Measurements from ENCODE around the gene PERM1. TPM values are rescaled to one million over a fixed set of nuclear protein-coding genes. Genes with fewer than 3 reads are reported as not detected.

The PERM1 gene
- total and polyA plus RNA-seq, 2 of the 13 experiments (the other 11 are each of a cell fraction or from before 2014, with no cell fraction given) = 0.04 to 0.29 TPM

DNA sequence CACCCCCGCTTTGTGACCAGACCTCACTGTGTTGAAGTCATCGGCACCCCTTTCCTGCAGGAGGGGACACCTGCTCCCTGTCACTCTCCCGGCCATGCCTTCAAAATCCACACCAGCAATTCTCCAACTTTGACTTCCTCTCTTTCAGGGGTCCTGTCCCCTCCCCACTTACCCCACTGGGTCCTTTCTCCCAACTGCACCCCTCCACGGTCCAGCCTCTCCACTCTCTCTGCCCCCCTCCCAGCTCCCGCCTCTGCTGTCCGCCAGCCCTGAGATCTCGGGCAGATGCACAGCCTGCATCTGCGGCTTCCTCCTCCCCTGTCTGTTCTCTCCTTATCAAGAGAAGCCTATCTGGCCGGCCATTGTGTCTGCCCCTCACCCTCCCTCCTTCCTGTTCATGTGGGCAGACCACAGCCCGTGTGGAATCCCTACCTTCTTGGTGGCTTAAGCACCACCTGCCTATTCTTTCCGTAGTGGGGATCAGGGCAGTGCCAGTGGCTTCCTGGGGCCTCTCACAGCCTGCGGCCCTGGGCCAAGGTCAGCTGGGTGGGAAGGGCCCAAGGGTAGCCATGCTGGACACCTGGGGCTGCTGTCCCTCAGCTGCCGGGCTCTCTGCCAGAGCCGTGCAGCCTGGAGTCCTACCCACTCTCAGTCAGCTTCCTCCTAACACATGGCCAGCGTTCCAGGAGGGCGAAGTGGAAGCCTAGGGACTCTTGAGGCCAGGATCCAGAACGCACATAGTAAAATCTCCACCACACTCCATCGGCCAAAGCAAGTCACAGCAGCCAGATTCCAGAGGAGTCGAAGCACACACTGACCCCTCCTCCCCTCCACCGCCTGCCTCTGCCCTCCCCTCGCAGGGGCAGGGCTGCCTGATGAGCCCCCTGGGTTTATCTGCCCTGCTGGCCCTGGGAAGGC lies 23.1 kb upstream of the PERM1 start (continued):
- TF ChIP-seq, protein P1, sequence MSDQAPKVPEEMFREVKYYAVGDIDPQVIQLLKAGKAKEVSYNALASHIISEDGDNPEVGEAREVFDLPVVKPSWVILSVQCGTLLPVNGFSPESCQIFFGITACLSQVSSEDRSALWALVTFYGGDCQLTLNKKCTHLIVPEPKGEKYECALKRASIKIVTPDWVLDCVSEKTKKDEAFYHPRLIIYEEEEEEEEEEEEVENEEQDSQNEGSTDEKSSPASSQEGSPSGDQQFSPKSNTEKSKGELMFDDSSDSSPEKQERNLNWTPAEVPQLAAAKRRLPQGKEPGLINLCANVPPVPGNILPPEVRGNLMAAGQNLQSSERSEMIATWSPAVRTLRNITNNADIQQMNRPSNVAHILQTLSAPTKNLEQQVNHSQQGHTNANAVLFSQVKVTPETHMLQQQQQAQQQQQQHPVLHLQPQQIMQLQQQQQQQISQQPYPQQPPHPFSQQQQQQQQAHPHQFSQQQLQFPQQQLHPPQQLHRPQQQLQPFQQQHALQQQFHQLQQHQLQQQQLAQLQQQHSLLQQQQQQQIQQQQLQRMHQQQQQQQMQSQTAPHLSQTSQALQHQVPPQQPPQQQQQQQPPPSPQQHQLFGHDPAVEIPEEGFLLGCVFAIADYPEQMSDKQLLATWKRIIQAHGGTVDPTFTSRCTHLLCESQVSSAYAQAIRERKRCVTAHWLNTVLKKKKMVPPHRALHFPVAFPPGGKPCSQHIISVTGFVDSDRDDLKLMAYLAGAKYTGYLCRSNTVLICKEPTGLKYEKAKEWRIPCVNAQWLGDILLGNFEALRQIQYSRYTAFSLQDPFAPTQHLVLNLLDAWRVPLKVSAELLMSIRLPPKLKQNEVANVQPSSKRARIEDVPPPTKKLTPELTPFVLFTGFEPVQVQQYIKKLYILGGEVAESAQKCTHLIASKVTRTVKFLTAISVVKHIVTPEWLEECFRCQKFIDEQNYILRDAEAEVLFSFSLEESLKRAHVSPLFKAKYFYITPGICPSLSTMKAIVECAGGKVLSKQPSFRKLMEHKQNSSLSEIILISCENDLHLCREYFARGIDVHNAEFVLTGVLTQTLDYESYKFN (CRISPR knock-in tag; conservative IDR thresholded peaks at IDR 0.05) = peak; percentile 77
- TF ChIP-seq CAMTA2 (CRISPR knock-in tag; IDR thresholded peaks at IDR 0.05; ENCODE audit: borderline replicate concordance) (no peak), MEIS1 (CRISPR knock-in tag; IDR thresholded peaks at IDR 0.05; ENCODE audit: borderline replicate concordance) (peak; percentile 18; the same call in 1 of the 2 replicates), ZFX (CRISPR knock-in tag; IDR thresholded peaks at IDR 0.05; ENCODE audit: low read depth) (peak; percentile 80), ZBTB3 (CRISPR knock-in tag; IDR thresholded peaks at IDR 0.05; ENCODE audit: borderline replicate concordance, low read depth) (no peak), ONECUT2 (CRISPR knock-in tag; IDR thresholded peaks at IDR 0.05) (no peak), RARG (CRISPR knock-in tag; IDR thresholded peaks at IDR 0.05; ENCODE audit: low read depth) (no peak; the same call in 1 of the 2 replicates), SIX4 (CRISPR knock-in tag; IDR thresholded peaks at IDR 0.05) (0 out of 2 replicates have a peak, but pooled peaks have one; percentile 52), NR2F1 (CRISPR knock-in tag; IDR thresholded peaks at IDR 0.05) (0 out of 4 replicates have a peak, but pooled peaks of 1 of the 2 experiments have one; percentile 18), EHMT2 (IDR thresholded peaks at IDR 0.05; ENCODE audit: borderline replicate concordance, low read depth, low read length) (no peak), PHF5A (CRISPR knock-in tag; IDR thresholded peaks at IDR 0.05; ENCODE audit: low read depth, unreplicated experiment) (peak; percentile 31), ZNF605 (CRISPR knock-in tag; IDR thresholded peaks at IDR 0.05) (peak; percentile 70; the same call in 1 of the 2 replicates), PITX1 (CRISPR knock-in tag; IDR thresholded peaks at IDR 0.05) (0 out of 2 replicates have a peak, but pooled peaks have one; percentile 12), YEATS4 (CRISPR knock-in tag; IDR thresholded peaks at IDR 0.05; ENCODE audit: borderline replicate concordance) (peak; percentile 25; the same call in 1 of the 2 replicates), ZNF296 (CRISPR knock-in tag; conservative IDR thresholded peaks at IDR 0.05) (peak; percentile 80; the same call in 1 of the 2 replicates), FOXA3 (CRISPR knock-in tag; IDR thresholded peaks at IDR 0.05) (no peak)
- TF ChIP-seq, protein P2, sequence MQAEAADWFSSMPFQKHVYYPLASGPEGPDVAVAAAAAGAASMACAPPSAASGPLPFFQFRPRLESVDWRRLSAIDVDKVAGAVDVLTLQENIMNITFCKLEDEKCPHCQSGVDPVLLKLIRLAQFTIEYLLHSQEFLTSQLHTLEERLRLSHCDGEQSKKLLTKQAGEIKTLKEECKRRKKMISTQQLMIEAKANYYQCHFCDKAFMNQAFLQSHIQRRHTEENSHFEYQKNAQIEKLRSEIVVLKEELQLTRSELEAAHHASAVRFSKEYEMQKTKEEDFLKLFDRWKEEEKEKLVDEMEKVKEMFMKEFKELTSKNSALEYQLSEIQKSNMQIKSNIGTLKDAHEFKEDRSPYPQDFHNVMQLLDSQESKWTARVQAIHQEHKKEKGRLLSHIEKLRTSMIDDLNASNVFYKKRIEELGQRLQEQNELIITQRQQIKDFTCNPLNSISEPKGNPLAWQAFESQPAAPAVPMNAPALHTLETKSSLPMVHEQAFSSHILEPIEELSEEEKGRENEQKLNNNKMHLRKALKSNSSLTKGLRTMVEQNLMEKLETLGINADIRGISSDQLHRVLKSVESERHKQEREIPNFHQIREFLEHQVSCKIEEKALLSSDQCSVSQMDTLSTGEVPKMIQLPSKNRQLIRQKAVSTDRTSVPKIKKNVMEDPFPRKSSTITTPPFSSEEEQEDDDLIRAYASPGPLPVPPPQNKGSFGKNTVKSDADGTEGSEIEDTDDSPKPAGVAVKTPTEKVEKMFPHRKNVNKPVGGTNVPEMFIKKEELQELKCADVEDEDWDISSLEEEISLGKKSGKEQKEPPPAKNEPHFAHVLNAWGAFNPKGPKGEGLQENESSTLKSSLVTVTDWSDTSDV (CRISPR knock-in tag; IDR thresholded peaks at IDR 0.05) = 0 out of 2 replicates have a peak, but pooled peaks have one; percentile 44
- TF ChIP-seq, protein P3, sequence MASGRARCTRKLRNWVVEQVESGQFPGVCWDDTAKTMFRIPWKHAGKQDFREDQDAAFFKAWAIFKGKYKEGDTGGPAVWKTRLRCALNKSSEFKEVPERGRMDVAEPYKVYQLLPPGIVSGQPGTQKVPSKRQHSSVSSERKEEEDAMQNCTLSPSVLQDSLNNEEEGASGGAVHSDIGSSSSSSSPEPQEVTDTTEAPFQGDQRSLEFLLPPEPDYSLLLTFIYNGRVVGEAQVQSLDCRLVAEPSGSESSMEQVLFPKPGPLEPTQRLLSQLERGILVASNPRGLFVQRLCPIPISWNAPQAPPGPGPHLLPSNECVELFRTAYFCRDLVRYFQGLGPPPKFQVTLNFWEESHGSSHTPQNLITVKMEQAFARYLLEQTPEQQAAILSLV (CRISPR knock-in tag; IDR thresholded peaks at IDR 0.05; ENCODE audit: borderline replicate concordance) = peak; percentile 33; the same call in 1 of the 2 replicates
- TF ChIP-seq, protein P4, sequence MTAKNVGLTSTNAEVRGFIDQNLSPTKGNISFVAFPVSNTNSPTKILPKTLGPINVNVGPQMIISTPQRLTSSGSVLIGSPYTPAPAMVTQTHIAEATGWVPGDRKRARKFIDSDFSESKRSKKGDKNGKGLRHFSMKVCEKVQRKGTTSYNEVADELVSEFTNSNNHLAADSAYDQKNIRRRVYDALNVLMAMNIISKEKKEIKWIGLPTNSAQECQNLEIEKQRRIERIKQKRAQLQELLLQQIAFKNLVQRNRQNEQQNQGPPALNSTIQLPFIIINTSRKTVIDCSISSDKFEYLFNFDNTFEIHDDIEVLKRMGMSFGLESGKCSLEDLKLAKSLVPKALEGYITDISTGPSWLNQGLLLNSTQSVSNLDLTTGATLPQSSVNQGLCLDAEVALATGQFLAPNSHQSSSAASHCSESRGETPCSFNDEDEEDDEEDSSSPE (CRISPR knock-in tag; IDR thresholded peaks at IDR 0.05) = 0 out of 2 replicates have a peak, but pooled peaks have one; percentile 24
